MM.1S (cell line): Measurements from ENCODE around the gene LTBP1.

Source experiments
- EZH2 ChIP-seq: fragments of 300-600 bp; sonication (generic); optimal IDR thresholded peaks from 2 replicates; pipeline ENCODE3; 2017; ENCODE audit warnings: low read depth, mild to moderate bottlenecking, antibody characterized with exemption, low read length, mixed read lengths
- TF ChIP-seq, protein P1 (sequence below): fragments of 300-600 bp; sonication (generic); IDR thresholded peaks from 2 replicates; pipeline ENCODE4 v1.5.1; 2016; ENCODE audit warnings: antibody characterized with exemption, low read length, mixed read lengths

DNA sequence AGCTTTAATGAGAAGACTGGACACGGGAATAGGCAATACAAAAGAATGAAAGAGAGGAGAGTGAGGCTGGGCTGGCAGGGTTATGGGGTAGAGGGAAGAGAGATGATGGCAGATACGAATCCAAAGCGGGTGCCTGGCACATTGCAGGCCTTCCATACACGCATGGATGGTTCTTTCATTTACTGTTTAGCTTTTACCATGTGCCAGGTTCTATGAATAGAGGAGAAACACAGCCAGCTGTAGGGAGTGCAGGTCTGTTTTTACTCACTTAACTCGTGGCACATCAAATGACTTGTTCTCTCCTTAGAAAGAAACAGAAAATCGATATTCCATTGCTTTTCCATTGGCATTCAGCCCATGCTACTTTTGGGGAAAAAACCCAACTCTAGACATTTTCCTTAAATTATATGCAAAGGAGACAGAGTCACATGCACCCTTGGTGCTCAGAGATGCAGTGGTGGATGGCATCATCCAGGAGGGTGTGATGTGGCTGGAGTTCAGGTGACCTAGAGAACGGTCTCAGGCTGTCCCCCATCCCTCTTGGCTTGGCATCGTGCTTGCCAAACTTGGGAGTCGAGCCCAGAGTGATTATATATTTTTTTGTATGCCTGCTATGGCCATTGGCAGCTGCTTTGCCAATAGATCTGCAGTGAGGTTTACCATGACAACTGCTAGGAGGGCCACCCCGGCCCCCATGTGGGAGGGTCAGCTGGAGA lies 6.2 kb downstream of the LTBP1 start:
- TF ChIP-seq, protein P1, sequence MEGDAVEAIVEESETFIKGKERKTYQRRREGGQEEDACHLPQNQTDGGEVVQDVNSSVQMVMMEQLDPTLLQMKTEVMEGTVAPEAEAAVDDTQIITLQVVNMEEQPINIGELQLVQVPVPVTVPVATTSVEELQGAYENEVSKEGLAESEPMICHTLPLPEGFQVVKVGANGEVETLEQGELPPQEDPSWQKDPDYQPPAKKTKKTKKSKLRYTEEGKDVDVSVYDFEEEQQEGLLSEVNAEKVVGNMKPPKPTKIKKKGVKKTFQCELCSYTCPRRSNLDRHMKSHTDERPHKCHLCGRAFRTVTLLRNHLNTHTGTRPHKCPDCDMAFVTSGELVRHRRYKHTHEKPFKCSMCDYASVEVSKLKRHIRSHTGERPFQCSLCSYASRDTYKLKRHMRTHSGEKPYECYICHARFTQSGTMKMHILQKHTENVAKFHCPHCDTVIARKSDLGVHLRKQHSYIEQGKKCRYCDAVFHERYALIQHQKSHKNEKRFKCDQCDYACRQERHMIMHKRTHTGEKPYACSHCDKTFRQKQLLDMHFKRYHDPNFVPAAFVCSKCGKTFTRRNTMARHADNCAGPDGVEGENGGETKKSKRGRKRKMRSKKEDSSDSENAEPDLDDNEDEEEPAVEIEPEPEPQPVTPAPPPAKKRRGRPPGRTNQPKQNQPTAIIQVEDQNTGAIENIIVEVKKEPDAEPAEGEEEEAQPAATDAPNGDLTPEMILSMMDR, result no peak
- no peak for TF ChIP-seq EZH2
